ENCODE results near the gene NBEAL1.
"Not testable (repeated sequence)": the region's sequence is repeated elsewhere in the genome, so short reads cannot be mapped to it uniquely, and the experiment has no call there.

NBEAL1 gene

DNA sequence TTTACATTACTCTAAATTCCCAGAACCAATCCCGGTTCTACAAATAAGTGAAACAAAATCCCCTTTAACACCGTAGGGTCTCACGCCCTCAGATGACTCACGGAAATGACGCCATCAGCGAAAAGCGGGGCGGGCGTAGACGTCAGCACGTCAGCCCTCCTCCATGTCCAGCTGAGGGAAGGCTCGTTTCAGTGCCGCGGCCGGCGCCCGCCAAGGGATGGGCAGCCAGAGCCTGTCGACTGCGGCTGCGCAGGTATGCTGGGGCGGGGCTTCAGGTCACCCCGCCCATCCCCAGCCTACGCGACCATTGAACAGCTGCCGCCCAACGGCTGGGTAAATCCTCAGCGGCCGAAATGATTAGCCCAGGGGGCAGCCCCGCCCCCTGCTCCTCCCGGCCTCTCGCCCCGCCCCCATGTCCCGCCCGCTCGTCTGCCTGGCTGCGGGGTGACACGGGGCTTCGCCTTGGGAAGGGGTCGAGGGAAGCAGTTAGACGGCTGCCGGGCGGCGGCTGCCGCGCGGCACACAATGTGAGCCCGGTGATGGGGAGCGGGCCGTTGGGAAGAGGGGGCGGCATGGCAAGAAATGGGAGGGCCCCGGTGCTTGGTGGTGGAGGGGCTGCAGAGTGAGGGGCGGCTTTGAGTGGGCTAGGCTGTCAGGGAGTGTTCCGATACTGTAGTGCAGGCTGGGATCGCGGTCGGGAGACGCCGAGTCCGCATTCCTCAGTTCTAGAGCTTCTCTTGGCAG is at the start of gene NBEAL1:
NBEAL1 (plus strand) TSS at position 420 of the 744 bp plus-strand sequence. CDS start 1,510 bp downstream, outside the sequence.
- DNase-seq (ENCODE audit: low read depth in 2 of 2) = peak; percentile 90 to 96

DNA sequence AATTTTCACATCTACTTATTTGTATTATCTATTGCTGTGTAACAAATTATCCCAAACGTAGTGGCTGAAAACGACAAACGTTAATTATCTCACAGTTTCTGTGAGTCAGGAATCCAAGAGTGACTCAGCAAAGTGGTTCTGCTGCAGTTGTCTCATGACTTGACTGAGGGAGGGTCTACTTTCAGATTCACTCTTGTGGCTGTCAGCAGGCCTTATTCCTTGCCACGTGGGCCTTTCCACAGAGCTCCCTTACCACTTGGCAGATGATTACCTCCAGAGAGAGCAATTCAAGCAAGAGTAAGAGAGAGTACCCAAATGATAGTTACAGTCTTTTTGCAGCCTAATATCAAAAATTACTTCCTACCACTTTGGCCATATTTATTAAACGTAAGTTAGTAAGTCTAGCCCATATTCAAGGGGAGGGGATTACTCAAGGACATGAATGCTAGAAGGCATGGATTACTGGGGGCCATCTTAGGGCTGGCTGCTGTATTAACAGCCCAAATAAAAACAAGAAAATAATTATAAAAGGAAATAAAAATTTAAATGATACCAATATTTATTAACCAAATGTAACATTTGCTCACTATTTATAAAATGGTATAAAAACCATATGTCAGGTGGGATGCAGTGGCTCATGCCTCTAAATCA is 48.7 kb upstream of the NBEAL1 start:
- no peak for DNase-seq (ENCODE audit: low read depth in 2 of 2)

DNA sequence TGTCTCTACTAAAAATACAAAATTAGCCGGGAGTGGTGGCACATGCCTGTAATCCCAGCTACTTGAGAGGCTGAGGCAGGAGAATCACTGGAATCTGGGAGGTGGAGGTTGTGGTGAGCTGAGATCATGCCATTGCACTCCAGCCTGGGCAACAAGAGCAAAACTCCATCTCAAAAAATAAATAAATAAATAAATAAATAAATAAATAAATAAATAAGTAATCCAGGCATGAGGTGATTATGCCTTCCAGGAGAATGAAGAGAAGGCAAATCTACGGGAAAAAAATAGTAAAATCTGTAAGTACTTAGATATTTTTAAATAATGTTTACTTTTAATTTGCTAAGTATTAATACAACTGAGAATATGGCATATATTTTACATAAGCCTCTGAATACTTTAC is 45.3 kb upstream of the NBEAL1 start:
- DNase-seq (ENCODE audit: low read depth in 2 of 2) = not testable (repeated sequence)

DNA sequence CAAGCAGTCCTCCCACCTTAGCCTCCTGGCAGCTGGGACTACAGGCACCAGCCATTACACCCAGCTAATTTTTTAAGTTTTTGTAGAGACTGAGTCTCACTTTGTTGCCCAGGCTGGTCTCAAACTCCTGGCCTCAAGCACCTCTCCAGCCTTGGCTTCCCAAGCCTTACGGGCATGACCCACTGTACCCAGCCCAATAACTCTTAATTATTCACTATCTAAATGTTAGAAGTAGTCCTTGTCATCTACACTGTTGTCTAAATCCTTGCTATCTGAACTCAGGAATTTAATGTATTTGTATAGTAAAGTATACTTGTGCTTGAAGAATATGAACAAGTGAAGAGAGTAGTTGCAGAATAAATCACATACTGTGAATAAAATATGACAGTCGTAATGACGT is 37.9 kb upstream of the NBEAL1 start:
- no peak for DNase-seq (ENCODE audit: low read depth in 2 of 2)

DNA sequence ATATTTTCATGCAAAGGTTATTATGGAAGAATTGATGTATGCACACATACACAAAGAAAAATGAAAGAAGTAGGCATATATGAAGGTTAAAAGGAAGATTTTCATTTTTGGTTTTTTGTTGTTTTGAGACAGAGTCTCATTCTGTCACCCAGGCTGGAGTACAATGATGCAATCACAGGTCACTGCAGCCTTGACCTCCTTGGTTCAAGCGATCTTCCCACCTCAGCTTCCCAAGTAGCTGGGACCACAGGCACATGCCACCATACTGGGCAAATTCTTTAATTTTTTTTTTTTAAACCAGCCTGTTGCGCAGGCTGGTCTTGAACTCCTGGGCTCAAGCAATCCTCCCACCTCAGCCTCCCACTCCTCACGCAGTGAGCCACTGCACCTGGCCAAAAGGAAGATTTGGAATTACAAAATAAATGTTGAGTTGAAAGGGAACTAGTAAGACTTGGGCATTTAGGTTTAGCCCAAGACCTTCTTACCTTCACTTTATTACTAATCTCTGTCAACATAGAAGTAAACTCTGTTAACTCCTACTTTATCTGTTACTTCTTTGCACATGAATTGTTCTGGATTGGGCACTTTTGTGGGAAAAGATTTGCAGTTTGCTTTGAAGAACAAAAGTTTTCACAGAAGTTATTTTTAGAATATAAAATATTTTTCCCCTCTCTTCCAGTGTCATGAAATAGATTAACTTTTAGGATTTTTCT is 31.7 kb upstream of the NBEAL1 start:
- no peak for DNase-seq (ENCODE audit: low read depth in 2 of 2)

DNA sequence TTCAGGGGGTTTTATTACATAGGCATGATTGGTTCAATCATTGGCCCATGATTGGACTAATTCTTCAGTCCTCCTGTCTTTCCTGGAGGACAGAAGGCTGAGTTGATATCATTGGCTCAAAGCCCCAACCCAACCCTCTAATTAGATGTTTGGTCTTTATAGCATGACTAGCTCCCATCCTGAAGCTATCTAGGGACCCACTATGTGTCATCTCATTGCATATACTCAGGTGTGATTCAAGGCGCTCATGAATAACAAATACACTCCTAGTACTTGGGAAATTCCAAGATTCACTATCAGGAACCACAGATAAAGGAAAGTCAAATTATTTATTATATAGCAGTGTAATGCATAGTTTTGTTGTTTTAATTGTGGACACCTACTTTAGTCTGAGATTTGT is 24.9 kb upstream of the NBEAL1 start:
- no peak for DNase-seq (ENCODE audit: low read depth in 2 of 2)

DNA sequence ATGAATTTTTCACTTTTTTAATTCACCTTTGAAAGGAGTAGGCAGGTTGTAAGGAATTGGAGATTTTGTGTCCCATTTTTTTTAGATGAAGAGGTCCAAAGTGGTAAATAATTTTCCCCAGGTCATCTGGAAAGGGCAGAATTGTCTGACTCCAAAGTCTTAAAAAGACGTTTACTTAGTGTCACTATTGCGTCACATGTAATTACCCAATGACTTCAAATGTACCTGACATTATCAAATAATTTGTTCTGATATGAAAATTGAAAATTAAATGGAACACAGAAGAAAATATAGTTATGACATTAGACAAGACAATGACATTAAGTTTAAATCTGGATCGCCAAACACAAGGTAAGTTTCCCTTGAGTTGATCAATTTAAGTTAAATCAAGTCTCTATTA is 24.2 kb upstream of the NBEAL1 start:
- DNase-seq (ENCODE audit: low read depth in 2 of 2) = no peak

DNA sequence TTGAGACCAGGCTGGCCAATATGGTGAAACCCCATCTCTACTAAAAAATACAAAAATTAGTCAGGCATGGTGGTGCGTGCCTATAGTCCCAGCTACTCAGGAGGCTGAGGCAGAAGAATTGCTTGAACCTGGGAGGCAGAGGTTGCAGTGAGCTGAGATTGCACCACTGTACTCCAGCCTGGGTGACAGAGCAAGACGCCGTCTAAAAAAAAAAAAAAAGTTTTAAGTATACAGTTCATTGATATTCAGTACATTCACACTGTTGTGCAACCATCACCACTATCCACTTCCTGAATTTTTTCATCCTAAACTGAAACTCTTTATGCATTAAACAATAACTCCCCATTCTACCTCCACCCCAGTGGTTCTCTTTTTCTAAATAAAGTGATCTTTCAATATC is 17.6 kb upstream of the NBEAL1 start:
- not testable (repeated sequence) for DNase-seq (ENCODE audit: low read depth in 2 of 2)

DNA sequence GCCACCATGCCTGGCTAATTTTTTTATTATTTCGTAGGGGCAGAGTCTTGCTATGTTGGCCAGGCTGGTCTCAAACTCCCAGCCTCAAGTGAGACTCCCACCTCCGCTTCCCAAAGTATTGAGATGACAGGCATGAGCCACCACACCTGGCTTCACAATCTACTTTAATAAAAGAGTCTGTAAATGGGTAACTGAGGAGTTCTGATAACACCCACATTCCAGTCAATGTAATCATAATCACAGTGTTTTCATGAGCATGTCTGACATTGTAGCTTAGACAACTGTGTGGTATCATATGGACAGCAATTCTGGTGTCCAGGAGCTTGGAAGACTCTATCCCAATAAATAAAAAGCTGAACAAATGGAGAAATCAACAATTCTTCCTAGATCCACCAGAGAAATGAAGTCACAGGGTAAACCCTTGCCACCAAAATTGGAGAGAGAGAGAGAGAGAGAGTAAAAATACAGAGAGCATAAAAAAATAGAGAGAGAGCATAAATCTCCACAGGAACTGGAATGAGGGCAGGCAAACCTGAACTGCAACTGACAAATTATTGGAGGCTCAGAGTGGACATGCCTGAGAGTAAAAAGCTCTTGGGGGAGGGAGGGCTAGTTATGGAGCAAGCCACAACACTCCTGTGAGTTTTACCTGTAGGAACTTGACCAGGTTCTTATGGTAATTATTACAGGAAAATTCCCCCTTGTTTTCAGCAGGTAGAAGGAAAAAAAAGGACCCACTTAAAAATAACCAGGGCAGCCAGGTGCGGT is 12.4 kb upstream of the NBEAL1 start:
- no peak for DNase-seq (ENCODE audit: low read depth in 2 of 2)

DNA sequence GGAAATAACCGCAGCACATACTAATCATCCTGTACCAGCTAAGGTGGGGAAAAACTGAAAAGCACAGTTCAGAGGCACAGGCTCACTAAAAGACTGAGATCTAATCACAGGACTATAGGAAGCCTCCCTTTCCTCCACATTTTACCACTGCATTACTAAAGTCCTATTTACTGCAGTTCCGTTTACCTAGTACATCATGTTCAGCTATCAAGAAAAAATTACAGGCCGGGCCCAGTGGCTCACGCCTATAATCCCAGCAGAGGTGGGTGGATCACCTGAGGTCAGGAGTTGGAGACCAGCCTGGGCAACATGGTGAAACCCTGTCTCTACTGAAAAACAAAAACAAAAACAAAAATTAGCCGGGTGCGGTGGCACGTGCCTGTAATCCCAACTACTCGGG is 11.0 kb upstream of the NBEAL1 start:
- DNase-seq (ENCODE audit: low read depth in 2 of 2) = no peak

DNA sequence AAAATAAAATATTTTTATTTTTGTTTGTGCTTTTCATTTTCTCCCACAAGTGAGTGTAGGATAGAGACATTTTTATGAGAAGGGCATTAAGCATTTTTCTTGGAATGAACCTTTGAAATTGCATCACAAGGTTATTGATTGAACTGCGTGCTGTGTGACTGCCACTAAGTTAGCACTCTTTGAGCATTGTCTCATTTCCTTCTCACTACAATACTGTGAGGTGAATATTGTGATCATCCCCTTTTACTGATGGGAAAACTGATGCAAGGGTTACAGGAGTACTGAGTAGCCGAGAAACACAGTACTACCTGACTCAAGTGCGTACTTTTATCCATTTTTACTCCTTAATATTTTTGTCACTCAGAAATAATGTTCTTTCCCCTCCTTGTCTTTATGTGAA is 2.0 kb downstream of the NBEAL1 start:
- DNase-seq (ENCODE audit: low read depth in 2 of 2) = no peak

DNA sequence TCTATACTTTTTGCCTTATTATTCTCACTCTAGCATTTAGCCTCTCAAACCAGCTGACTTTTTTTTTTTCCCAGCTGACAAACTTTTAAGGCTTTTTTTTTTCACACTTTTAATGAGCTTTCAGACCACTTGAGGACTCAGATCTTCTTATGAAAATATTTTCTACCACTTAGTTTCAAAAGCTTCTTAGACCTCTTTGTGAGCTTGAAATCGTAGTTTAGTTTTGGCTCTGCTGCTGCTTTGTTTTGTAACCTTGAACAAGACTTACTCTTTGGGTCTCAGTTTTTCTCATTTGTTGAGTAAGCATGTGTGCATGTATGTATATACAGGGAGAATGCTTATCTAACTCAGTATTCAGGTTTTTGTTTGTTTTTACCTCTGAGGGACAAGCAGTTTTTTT is 3.5 kb downstream of the NBEAL1 start:
- no peak for DNase-seq (ENCODE audit: low read depth in 2 of 2)

DNA sequence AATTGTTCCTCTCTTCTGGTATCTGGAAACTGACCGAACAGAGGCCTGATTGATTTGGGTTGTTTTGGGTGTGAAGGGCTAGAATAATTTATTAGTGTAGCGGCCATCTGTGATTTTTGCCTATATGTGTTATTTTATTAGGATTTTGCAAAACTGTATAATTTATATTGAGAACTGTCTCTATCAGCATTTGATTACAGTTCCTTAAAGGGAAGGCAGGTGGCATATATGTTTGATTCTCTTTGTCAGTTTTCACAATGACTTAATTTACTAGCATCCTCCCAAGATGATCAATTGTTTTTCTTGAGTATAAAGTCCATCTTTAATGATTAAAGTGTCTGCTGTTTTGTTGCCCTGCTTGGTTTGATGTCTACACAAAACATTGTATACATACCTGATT is 4.5 kb downstream of the NBEAL1 start:
- DNase-seq (ENCODE audit: low read depth in 2 of 2) = no peak

DNA sequence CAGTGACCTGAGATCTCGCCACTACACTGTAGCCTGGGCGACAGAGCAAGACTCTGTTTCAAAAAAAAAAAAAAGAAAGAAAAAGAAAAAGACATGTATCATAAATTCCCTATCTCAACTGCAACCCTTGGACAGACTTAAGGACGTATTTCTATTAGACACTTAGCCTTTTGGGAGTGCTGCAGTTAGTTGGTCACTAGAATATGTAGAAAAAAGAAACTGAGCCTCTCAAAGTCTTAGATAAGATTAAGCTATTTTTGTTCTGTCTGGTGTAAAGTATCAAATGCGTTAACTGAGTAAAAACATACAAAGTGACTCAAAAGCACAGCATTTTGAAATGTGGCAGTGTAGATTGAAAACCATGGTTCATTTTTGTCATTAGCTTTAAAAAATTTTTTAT is 7.3 kb downstream of the NBEAL1 start:
- DNase-seq (ENCODE audit: low read depth in 2 of 2) = no peak

DNA sequence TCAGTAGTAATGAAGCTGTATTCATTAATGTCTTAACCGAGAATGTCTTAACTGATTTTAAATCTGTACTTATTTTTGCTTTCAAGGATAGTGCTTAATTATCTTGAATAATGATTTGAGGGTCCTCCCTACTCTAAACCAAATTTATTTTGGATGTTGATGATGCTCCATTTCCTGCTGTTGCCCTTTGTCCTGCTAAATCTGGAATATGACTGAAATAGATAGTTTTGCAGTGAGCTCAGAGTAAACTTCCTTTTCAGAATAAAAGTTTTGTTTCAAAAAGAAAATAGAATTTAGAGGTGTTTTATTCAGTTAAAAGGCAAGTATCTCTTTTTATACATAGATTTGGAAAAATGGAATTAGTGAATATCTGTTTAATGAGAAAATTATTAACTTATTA is 8.1 kb downstream of the NBEAL1 start:
- no peak for DNase-seq (ENCODE audit: low read depth in 2 of 2)

DNA sequence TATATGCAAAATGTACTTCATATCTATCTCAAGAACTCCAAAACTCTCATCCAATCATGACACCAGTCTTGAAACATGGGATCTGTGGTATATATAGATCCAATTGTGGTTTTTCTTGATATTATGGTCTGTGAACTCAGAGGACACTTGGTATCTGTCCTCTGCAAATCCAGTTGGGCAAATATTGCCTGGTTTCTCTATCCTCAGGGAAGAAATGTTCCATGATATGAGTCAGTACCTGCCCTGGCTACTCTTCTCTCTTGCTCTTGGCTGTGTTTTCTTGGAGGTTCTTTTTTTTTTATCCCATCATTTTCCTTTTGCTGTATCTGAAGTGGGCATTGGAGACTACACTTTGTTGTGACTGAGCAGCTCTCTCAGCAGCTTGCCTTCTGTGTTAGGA is 10.9 kb downstream of the NBEAL1 start:
- DNase-seq (ENCODE audit: low read depth in 2 of 2) = no peak

DNA sequence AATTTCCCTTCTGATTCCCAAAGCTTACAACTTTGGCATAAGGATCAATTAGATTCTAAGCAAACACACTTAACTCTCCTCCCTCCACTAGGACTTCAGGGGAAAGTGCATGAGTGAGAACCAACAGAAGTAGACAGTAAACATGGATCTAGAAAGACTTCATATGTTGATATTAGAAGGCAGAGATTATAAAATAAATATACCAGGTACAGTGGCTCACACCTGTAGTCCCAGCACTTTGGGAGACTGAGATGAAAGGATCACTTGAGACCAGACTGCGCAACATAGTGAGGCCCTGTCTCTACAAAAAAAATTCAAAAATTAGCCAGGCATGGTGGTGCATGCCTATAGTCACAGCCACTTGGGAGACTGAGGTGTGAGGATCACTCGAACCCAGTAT is 15.9 kb downstream of the NBEAL1 start:
- no peak for DNase-seq (ENCODE audit: low read depth in 2 of 2)

DNA sequence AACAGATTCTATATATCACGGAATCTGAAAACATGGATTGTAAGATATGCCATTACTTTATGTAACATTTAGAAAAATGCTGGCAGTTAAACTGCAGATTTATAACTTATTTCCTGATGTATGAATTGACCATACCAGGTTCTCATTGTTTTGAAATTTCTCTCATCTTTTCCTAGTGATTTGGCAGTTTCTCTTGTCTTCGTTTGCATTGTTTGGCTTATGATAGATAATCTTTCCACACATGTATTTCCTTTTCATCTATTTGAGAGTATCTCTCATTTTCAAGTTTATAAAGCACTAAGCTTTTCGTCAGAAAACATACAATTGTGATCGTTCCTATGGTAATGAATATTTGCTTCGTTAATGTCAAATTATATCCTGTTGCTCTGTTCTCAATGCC is 16.3 kb downstream of the NBEAL1 start:
- DNase-seq (ENCODE audit: low read depth in 2 of 2) = no peak

DNA sequence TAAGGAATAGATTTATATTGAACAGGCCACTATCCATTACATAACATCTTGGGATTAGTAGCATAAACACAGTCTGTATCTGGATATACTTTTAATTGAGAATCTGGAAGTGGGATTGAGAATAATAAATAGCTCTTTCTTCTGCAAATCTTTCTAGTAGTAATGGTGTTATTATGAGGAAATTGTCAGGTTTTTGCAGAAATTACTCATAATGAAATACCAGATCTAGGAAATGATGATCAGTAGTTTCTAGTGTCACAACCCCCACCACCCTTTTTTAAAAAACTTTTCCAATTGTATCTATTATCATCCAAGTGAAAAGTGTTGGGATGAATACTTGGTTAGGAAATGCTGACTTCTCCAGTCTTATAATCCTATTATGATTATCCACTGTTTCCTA is 18.7 kb downstream of the NBEAL1 start:
- no peak for DNase-seq (ENCODE audit: low read depth in 2 of 2)

DNA sequence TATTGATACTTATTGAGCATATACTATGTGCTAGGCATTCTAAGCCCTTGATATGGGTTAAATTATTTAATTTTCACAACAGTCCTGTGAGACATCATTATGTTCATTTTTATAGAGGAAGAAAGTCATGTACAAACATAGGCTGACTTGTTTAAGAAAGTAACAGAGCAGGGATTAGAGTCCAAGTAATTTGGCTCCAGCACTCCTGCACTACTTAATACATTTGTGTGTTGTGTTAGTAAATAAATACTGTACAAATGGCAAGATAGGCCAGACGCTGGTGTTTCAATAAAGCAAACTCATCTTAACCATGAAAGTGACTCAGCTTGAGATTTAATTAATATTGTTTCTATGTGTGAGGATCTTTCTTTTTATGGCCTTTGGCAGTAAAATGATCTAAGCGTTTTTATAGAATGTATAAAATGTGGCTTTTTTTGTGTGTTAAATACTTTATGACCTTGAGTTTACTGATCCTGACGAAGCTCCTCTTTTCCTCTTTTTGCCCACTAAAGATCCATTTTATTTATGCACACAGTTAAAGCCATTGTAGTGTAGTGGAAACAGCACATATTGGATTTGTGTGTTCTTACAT is 21.3 kb downstream of the NBEAL1 start:
- no peak for DNase-seq (ENCODE audit: low read depth in 2 of 2)

DNA sequence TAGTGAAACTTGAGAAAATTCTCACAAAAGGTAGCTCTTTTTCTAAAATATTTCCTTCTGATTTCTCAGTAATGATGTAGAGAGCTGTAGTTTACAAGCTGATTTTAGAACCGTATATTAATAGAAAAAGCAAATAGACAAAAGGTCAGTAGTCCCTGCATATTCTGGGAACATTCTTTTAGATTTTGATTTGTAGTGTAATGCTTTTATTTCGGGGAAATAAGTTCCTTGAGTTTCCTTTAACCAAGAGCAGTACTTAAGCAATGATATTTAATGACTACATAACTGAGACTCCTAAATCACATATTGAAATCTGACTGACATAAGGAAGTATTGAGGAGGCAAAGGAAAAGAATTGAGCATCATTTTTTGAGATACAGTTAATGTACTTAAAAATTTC is 22.4 kb downstream of the NBEAL1 start:
- no peak for DNase-seq (ENCODE audit: low read depth in 2 of 2)

DNA sequence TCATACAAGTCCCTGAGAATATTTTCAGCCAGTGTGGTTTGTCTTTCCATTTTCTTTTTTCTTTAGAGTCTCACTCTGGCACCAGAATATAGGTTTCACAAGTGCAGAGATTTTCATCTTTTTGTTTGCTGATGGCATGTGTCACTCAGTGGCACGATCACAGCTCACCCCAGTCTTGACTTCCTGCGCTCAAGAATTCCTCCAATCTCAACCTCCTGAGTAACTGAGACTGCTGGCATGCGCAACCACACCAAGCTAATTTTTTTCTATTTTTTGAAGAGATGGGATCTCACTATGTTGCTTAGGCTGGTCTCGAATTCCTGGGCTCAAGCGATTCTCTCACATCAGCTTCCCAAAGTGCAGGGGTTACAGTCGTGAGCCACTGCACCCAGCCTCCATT is 23.9 kb downstream of the NBEAL1 start:
- no peak for DNase-seq (ENCODE audit: low read depth in 2 of 2)

All from stimulated activated CD4-positive, alpha-beta T cell treated with anti-CD3 and anti-CD28 coated beads, Interleukin-1b, Interleukin-23, amount 100 ng/mL, for 1 hour (primary cell).